ENCODE measurements around the gene DSCAML1. TPM values are rescaled to one million over a fixed set of nuclear protein-coding genes. Genes with fewer than 3 reads are reported as not detected.

Gene DSCAML1
- total and polyA plus RNA-seq, 2 of the 8 experiments (the other 6 are each of a cell fraction or from before 2014, with no cell fraction given), result 0.19 to 0.24 TPM

DNA sequence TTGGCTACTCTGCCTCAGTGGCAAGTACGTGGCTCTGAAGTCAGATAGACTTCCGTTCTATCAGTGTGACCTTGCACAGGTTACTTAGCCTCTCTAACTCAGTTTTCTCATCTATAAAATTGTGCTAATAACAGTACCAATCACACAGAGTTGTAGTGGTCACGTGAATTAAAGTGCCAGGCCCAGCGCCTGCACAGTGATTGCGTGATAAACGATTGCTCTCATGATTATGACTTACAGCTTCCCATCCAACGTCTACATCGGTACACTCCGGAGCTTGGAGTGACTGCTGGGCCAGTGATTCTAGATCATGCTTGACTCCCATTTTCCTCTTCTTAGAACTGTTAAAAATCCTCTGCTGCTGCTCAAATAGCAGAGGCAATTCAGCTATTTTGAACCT, 247.6 kb downstream of the DSCAML1 start (continued):
- TF ChIP-seq, protein P1, sequence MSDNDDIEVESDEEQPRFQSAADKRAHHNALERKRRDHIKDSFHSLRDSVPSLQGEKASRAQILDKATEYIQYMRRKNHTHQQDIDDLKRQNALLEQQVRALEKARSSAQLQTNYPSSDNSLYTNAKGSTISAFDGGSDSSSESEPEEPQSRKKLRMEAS (IDR thresholded peaks at IDR 0.05), result no peak
- TF ChIP-seq SIRT6 (IDR thresholded peaks at IDR 0.05; ENCODE audit: low read length) (no peak), CBX8 (IDR thresholded peaks at IDR 0.05; ENCODE audit: borderline replicate concordance, low read depth, low read length) (no peak), POU5F1 (IDR thresholded peaks at IDR 0.05; ENCODE audit: low read depth, low read length) (no peak)

Data from H1 (cell line).